Stimulated activated CD8-positive, alpha-beta memory T cell treated with anti-CD3 and anti-CD28 coated beads, Interleukin-12 subunit alpha, Interleukin-12 subunit beta, amount 100 ng/mL, for 24 hours (primary cell): ENCODE data around the gene AKAP6.
"Not testable (repeated sequence)": the region's sequence is repeated elsewhere in the genome, so short reads cannot be mapped to it uniquely, and the experiment has no call there.

Source experiments
- DNase-seq: peaks from one replicate; pipeline ENCODE4 v3.0.0-alpha.2; 2020; ENCODE audit errors: extremely low read depth

Gene AKAP6

DNA sequence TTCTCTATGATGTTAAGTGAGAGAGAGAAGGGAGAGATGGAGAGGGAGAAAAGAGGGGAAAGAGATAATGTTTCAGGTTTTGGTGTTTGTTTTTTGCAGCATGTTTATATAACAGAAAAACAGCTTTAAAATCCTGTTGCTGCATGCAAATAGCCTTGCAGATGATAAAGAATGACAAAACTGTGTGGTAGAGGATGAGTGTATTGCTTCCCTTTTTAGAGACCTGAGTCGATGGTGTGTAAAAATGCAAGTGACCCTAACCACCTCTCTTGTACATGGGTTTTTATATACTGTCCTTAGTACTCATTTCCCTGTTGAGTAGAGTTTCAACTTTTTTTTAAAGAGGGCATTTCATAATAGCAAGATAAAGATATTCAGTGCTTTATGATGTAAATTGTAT is 249.1 kb downstream of the AKAP6 start:
- DNase-seq, result no peak

DNA sequence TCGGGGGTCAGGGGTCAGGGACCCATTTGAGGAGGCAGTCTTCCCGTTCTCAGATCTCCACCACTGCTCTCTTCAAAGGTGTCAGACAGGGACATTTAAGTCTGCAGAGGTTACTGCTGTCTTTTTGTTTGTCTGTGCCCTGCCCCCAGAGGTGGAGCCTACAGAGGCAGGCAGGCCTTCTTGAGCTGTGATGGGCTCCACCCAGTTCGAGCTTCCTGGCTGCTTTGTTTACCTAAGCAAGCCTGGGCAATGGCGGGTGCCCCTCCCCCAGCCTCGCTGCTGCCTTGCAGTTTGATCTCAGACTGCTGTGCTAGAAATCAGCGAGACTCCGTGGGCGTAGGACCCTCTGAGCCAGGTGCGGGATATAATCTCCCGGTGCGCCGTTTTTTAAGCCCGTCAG is 254.3 kb downstream of the AKAP6 start:
- DNase-seq, result not testable (repeated sequence)

DNA sequence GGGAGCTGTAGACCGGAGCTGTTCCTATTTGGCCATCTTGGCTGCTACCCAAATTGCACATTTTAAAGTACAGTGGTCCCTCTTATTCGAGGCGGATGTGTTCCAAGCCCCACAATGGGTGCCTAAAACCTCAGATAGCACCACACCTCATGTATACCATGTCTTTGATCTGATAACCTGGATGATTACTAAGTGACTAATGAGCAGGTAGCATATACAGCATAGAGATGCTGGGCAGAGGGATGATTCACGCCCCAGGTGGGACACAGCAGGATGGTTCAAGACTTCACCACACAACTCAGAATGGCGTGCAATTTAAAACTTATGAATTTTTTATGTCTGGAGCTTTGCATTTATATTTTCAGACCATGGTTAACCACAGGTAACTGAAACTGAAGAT is 255.0 kb downstream of the AKAP6 start:
- DNase-seq, result no peak

DNA sequence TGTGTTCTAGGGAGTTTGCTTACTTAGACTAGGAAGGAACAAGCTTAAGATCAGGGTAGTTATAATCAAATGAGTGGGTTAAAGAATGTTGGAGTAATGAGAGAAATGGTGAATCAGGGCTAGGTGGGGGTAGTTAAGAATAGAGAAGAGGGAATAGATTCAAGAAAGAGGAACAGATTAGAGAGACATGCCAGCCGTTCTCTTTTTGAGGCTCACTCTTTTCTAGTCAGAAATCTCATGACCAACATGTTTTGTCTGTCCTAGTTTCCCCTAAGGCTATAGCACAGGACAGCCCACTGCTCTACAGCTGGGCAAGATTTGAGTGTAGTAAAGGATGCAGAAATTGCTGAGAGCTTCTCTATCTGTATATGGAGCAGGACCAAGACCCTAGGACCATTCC is 258.4 kb downstream of the AKAP6 start:
- no peak for DNase-seq

DNA sequence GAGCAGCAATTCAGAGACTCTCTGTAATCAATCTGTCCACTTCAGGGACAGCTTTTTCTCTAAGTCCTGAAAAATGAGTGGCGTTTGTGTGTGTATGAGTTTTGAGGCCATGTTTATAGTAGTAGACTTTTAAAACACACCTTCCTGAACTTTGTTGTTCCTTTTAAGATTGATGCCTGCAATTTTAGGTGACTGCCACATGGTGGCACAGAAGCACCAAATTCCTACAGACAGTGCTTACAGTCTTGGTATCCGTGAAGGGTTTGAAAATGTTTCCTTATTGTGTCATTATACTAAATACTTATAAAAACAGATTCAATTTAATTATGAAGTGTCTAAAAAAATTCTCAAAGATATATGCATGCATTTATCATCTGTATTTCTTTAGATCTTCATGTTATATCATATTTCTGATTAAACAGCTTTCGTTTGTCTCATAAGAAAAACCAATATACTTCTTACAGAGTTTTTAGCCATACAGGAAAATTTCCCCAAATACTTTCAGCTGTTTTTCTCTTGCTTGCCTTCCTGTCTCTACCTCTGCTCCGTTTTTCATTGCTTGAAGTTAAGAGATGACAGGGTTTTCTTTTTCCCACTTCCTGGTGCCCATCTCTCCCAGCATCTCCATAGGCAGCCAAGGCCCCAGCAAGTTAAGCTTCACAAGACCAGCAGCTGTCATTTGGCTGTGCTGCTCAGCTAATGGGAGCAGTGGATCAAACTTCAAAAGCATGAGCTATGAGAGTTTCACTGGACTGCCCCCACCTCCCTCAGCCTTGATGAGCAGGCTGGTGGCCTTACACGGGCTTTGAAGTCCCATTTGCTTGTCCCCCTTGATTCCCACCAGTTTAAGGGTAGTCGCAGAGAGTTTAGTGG is 259.6 kb downstream of the AKAP6 start:
- DNase-seq, result no peak

DNA sequence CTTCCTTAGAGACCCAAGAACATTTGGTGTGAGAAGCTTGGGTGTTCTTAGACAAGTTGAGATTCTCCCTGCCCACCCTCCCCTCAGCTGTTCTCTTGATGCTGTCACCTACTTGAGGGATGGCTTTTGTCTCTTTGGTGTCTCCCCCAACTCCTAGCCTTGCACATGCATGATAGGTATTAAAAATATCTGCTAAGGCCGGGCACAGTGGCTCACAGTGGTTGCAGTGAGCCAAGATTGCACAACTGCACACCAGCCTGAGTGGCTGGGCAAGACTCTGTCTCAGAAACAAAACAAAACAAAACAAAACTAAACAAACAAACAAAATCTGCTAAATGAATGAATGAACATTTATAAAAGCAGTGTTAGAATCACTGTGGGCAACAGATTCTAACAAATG is 261.1 kb downstream of the AKAP6 start:
- no peak for DNase-seq

DNA sequence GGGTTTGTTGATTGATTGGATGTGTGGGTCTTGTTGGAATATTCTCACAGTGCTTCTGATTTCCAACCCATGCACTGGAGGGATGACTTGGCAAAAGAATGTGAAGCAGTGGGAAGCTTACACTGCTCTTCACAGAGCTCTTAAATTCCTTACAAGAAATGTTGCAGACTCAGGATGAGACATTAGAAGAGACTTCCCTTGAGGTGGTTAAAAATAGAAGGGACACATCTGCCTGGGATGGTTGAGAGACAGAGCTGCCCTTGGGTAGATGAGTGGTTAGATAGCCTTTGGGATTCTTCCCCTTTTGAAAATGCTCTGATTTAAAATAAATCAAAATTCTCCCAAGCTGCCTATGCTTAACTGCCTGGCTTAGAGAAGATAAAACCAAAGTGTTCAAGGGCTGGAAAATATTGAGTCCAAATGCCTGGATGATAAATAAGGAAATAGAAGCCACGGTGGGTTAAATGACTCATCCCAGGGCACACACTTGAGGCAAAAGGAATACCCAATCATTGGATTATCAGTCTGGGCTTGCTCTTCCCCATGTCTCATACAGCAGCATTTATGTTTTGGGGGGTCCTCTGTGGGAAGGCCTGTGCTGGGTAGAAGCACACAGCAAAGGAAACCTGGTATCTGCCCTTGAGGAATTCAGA is 264.3 kb downstream of the AKAP6 start:
- DNase-seq, result no peak

DNA sequence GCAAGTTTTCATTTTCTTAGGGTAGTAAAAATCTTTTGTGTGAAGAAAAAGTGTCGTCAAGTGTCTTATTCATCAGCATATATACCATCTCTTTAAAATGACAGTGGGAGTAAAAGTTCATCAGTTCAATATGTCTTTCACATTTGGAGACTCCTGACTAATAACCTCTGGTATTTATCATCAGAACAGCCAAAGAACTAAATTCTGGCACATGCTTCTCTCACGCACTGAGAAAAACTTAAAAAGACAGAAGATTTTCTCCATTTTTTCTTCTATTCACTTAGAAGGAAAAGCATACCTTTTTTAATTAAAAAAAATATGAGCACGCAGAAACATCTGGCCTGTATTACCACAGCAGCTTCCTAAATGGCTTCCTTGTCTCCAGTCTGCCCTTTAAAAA is 265.7 kb downstream of the AKAP6 start:
- no peak for DNase-seq

DNA sequence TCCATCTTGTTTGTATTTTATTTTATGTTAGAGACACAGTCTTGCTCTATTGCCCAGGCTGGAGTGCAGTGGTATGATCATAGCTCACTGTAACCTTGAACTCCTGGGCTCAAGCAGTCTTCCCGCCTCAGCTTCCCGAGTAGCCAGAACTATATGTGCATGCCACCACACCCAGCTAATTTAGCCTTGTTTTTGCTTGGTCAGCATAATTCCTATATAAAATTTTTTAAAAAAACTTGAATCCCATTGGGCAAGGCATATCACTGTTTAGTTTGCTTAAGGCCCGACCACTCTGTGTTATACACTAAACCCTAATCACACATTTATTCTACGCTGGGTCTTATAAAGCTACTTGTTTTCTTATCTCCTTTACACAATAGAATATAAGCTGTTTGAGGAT is 266.4 kb downstream of the AKAP6 start:
- DNase-seq, result no peak

DNA sequence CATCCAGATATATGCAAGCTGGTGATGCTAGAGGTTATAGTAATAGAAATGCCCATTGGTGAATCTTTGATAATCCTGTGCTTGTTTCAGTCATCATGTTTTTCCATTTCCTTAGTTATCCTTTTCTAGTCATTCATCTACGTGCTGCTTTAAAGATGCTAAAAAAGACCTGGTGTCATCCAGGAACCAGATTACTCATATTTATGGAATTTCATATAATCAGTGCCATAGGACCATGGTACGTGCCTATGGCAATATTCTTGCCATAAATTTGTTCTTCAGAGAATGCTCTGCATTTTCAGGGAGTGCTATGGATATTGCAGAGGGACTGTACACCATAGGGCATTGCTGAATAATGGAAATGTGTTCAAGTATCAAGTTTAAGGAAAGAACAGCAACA is 267.3 kb downstream of the AKAP6 start:
- DNase-seq, result no peak

DNA sequence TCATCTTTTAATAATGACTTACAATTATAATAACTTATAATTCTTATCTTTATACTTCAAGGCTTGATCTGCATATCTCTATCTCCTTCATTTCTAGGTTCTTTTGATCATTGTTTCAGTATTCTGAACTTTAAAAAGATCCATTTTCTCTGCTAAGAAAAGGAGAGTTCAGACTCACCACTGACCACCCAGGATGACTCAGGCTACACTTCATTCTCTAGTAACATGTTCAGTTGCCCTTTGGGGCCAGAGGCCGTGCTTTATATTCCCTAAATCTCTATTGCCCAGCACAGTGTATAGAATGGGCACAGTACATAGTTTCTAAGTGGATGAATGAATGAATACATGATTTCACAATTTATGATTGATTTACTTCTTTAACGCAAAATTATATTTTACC is 268.7 kb downstream of the AKAP6 start:
- DNase-seq, result no peak

DNA sequence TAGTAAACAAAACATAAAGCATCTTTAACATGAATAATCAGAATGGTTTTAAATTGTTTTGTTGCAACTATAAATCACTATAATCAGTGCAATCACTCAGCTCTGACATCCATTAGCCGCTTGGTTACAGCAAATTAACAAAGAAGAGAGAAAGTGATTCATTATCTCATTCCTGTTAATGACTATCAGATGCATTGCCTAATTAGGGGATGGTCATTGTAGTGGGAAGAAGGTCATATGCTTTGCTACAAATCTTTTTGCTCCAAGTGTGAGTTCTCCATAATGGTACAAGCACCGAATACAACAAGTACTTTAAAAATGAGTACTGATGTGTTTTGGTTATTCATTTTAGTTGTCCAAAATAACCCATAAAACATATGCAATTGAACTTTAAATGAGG is 272.0 kb downstream of the AKAP6 start:
- no peak for DNase-seq

DNA sequence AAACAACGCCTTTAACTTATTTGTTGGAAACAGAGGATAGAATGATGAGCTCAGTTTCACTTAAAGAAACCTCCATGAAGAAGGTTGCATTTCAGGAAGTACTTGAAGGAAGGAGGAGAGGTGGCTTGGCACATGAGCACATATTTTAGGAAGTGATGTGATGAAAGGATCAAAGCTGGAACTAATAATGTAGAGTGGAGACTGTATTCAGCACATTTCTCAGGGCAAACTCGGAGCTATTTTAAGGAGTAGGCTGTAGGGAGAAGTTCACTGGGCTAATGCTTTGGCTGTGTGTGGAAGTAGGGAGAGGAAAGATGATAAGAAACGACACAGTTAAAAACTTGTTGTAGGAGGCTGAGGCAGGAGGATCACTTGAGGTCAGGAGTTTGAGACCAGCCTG is 272.8 kb downstream of the AKAP6 start:
- no peak for DNase-seq

DNA sequence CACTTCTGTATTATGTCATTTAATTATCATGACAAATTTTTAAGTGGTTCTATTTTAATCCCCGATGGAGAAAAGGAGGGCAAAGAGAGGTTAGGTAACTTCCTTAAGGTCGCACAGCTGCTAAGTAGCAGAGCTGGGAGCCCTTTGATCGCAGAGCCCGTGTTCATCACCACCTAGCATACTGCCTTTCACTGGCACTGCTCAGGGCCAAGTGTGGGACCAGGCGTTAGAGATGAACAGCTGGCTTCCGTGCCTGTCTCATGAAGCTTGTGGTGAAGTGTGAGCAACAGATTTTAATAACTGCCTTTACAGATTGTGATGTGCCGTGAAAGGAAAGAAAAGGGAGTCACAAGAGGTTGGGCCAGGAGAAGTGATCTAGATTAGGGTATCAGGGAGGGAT is 273.6 kb downstream of the AKAP6 start:
- no peak for DNase-seq

DNA sequence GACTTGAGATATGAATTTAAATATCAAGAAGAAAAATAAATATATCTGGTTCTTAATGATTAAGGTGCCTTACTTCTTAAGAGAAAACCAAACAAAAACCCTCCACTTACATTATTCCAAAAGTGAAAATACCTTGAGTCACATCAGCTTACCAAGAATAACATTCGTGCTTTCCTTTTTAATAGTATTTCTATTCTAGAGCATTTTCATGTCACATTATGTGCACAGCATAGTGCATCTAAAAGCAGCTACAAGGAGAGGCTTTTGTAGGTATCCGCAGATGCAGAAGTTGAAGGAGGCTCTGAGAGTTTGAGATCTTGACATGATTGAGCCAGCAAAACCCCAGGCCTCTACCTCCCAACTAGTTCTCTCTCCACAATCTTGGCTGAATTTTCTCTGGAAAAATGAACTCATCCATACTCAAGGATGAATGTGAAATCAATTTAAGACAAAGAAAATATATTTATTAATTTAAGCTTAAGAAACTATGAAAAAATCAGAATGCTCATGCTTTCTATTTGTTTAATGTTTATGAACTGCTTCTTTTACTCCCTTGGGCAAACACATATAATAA is 275.0 kb downstream of the AKAP6 start:
- DNase-seq, result no peak

DNA sequence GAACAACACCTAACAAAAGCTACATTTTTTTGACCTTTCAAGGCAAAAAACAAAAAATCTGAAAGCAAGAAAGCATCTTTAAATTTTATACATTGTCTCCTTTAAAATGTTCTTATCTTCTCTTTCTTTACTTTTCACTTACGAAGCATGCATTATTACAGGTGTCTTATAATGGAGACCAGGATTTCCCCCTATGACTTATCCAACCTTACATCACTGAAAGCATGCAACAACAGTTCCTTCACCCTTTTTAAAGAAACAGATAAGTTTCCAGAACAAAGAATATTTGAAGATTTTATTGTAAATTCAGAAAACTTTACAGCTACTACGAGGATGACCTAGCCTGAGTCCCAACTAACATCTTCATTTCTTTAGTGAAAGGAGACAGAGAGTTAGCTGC is 277.2 kb downstream of the AKAP6 start:
- DNase-seq, result no peak

DNA sequence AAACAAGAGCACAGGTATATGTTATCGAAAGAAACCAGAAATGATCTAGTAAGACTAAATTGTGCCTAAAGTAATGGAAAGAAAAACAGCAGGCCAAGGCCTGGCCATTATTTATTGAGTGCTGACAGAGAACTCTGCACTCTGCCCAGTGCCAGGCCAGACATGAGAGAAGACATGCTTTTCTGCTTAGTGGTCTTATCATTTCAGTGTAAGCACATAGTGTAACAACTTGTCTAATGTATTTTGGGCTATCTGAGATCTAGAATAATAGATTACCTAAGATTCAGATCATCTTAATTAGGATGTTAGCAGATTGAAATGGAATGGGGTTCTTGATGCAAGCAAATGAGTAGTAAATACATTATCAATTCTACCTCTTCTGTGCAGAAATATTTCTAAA is 278.3 kb downstream of the AKAP6 start:
- no peak for DNase-seq

DNA sequence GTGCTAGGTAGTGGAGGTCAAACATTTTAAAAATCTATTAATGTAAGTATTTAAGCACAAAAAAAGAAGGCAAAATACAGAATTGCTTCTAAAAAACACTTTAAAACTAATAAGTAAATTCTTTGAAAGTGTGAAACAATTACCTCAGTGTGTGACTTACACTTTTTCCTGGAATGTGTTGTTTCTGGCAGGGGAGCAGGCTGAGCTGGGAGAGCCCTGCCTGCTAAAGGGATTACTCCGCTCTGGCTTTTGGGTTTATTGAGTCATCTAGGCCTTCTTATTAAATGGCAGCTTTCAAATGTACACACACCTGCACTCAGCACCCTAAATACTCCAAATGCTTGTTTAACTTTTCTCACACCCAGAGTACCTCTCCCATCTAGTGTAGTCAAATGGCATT is 279.8 kb downstream of the AKAP6 start:
- no peak for DNase-seq

DNA sequence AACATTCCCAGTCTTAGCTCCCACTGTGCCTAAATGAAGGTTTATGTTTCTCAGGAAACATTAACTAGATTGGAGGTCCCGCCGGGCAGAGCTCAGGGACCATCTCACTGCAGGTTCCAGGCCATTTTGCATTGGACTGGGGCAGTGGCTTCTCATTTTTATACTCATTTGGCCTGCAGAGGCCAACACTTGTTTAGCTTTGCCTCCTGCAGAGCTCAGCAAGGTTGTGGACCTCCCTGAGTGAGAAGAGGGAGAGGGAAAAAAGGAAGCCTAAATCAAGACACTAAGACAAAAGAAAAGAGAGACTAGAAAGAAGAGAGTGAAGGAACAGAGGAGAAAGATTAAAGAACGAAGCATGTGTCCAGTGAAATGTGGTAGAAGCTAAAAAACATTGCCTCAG is 280.3 kb downstream of the AKAP6 start:
- DNase-seq, result no peak

DNA sequence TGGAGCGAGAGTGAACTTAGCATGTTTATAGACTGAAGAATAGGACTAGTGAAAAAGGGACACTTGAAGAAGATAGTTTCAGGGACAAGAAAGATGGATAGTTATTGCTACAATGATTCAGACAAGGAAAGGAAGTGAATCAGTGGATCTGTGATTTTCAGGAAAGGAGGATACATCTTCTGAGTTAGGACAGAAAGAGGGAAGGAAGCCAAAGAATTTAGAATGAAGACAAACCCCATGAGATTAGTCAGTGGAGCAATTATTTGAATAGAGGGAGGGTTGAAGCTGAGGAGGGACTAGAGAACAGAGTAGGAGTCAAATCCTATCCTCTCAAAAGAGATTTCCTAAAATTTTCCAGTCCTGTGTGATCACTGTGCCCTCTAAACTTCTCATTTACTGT is 282.7 kb downstream of the AKAP6 start:
- no peak for DNase-seq

DNA sequence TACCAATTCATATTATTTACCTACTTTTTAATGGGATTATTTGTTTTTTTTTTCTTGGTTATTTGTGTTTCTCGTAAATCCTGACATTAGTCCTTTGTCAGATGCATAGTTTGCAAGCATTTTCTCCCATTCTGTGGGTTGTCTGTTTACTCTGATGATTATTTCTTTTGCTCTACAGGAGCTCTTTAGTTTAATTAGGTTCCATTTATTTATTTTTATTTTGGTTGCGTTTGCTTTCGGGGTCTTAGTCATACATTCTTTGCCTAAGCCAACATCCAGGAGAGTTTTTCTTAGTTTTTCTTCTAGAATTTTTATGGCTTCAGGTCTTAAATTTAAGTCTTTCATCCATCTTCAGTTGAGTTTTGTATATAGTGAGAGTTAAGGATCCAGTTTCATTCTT is 289.9 kb downstream of the AKAP6 start:
- DNase-seq, result no peak

DNA sequence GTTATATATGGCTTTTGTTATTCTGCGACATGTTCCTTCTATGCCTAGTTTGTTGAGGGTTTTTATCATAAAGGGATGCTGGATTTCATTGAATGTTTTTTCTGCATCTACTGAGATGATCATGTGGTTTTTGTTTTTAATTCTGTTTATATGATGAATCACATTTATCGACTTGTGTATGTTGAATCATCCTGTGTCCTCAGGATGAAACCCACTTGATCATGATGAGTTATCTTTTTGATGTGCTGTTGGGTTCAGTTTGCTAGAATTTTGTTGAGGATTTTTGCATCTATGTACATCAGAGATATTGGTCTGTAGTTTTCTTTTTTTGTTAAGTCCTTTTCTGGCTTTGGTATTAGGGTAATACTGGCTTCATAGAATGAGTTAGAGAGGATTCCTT is 291.2 kb downstream of the AKAP6 start:
- no peak for DNase-seq

DNA sequence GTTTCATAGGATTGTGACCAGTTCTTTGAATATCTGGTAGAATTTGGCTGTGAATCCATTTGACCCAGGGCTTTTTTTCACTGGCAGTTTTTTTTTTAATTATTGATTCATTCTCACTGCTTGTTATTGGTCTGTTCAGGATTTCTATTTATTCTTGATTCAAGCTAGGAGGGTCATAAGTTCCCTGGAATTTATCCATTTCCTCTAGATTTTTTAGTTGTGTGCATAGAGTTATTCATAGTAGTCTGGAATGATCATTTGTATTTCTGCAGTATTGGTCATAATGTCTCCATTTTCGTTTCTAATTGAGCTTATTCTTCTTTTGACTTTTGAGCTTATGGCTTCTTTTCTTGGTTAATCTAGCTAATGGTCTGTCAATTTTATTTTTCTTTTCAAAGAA is 291.6 kb downstream of the AKAP6 start:
- no peak for DNase-seq
